ENCODE results near the gene GALNT10. TPM values are rescaled to one million over a fixed set of nuclear protein-coding genes. Genes with fewer than 3 reads are reported as not detected.
A peak's percentile ranks its signal among the peaks of the same experiment; 100 is the strongest.

Gene GALNT10
- total RNA-seq, 1 experiment from 2014 or later: 68.2 TPM

GRCh38 chr5:154220625-154221024, 30.1 kb downstream of the GALNT10 start:
- Mint-ChIP-seq H3K4me1 (ENCODE audit: low read depth, unreplicated experiment) (peaks cover 47% of the 10 kb centered on the region), H3K9me3 (ENCODE audit: low read depth, unreplicated experiment) (peaks cover 2% of the 10 kb centered on the region), H3K27ac (ENCODE audit: unreplicated experiment) (peak overlapping the region; percentile 81), H3K27me3 (ENCODE audit: unreplicated experiment) (no peaks in the 10 kb centered on the region), H3K4me3 (ENCODE audit: low read depth, unreplicated experiment) (no peak overlapping the region), H3K36me3 (ENCODE audit: insufficient read depth, unreplicated experiment) (peaks cover 7% of the 10 kb centered on the region)
- CTCF ChIA-PET: interaction anchor here (1.3 kb wide), 1 partner anchor 11 kb away, joined by 7 read pairs; no protein-coding TSS in a partner anchor
- BruUV-seq (replicated peaks): no TSS peak
- intact Hi-C loops (cut with micrococcal nuclease; ENCODE audit: unreplicated experiment): loop anchor here (2.0 kb wide), 1 partner anchor 22 kb away; no protein-coding TSS in a partner anchor
- TF ChIP-seq CTCF (IDR thresholded peaks at IDR 0.05; ENCODE audit: unreplicated experiment): no peak
- DNase-seq: peak; percentile 43

- peak overlapping the region; percentile 71 for H3K27ac Mint-ChIP-seq (ENCODE audit: unreplicated experiment)
- H3K36me3 Mint-ChIP-seq (ENCODE audit: insufficient read depth, unreplicated experiment): peaks cover 7% of the 10 kb centered on the region
- peaks cover 47% of the 10 kb centered on the region for H3K4me1 Mint-ChIP-seq (ENCODE audit: low read depth, unreplicated experiment)
- BruUV-seq (replicated peaks): no TSS peak
- DNase-seq: peak; percentile 65
- no peaks in the 10 kb centered on the region for H3K27me3 Mint-ChIP-seq (ENCODE audit: unreplicated experiment)
- intact Hi-C loops (cut with micrococcal nuclease; ENCODE audit: unreplicated experiment): loop anchor here (2.0 kb wide), 1 partner anchor 23 kb away; no protein-coding TSS in a partner anchor
- CTCF ChIA-PET: interaction anchor here (0.7 to 1.3 kb wide), 3 partner anchors 8 to 24 kb away, joined by 3 to 7 read pairs (median 3); no protein-coding TSS in a partner anchor
- H3K4me3 Mint-ChIP-seq (ENCODE audit: low read depth, unreplicated experiment): peak overlapping the region; percentile 23
- peaks cover 3% of the 10 kb centered on the region for H3K9me3 Mint-ChIP-seq (ENCODE audit: low read depth, unreplicated experiment)
- no peak for TF ChIP-seq CTCF (IDR thresholded peaks at IDR 0.05; ENCODE audit: unreplicated experiment)
Measured at GRCh38 chr5:154221371-154221896, 30.9 kb downstream of the GALNT10 start.

- Mint-ChIP-seq H3K27ac (ENCODE audit: unreplicated experiment) (peak overlapping the region; percentile 71), H3K4me1 (ENCODE audit: low read depth, unreplicated experiment) (peaks cover 47% of the 10 kb centered on the region), H3K4me3 (ENCODE audit: low read depth, unreplicated experiment) (no peak overlapping the region), H3K36me3 (ENCODE audit: insufficient read depth, unreplicated experiment) (peaks cover 7% of the 10 kb centered on the region), H3K27me3 (ENCODE audit: unreplicated experiment) (no peaks in the 10 kb centered on the region), H3K9me3 (ENCODE audit: low read depth, unreplicated experiment) (peaks cover 3% of the 10 kb centered on the region)
- TF ChIP-seq CTCF (IDR thresholded peaks at IDR 0.05; ENCODE audit: unreplicated experiment): no peak
- CTCF ChIA-PET: interaction anchor here (1.1 kb wide), 1 partner anchor 25 kb away, joined by 3 read pairs; no protein-coding TSS in a partner anchor
- intact Hi-C loops (cut with micrococcal nuclease; ENCODE audit: unreplicated experiment): no loop called here
- DNase-seq: no peak
- no TSS peak for BruUV-seq (replicated peaks)
Measured at GRCh38 chr5:154222414-154222813, 31.9 kb downstream of the GALNT10 start.

GRCh38 chr5:154223320-154223719, 32.8 kb downstream of the GALNT10 start:
- Mint-ChIP-seq H3K27me3 (ENCODE audit: unreplicated experiment) (no peaks in the 10 kb centered on the region), H3K36me3 (ENCODE audit: insufficient read depth, unreplicated experiment) (peaks cover 7% of the 10 kb centered on the region), H3K4me1 (ENCODE audit: low read depth, unreplicated experiment) (peaks cover 47% of the 10 kb centered on the region), H3K4me3 (ENCODE audit: low read depth, unreplicated experiment) (no peak overlapping the region), H3K27ac (ENCODE audit: unreplicated experiment) (peak overlapping the region; percentile 63), H3K9me3 (ENCODE audit: low read depth, unreplicated experiment) (peaks cover 3% of the 10 kb centered on the region)
- CTCF ChIA-PET: no interaction called here
- no peak for TF ChIP-seq CTCF (IDR thresholded peaks at IDR 0.05; ENCODE audit: unreplicated experiment)
- intact Hi-C loops (cut with micrococcal nuclease; ENCODE audit: unreplicated experiment): no loop called here
- no TSS peak for BruUV-seq (replicated peaks)
- peak; percentile 13 for DNase-seq
